Stimulated activated CD8-positive, alpha-beta memory T cell treated with anti-CD3 and anti-CD28 coated beads, Interleukin-7, amount 100 ng/mL, for 48 hours (primary cell): ENCODE measurements around the gene PIF1.
"Not testable (repeated sequence)": the region's sequence is repeated elsewhere in the genome, so short reads cannot be mapped to it uniquely, and the experiment has no call there.

Experiments
- DNase-seq, 2 donors: peaks; one replicate each; pipeline ENCODE4 v3.0.0-alpha.2; 2020; ENCODE audit warnings: low read depth in 1 of 2; ENCODE audit errors: extremely low read depth in 1 of 2

Gene PIF1

GRCh38 chr15:64813075-64813474 is 12.4 kb downstream of the PIF1 start:
- no peak for DNase-seq

GRCh38 chr15:64810497-64811326 is 14.7 kb downstream of the PIF1 start:
- no peak for DNase-seq

- peak in 1 of 2 donors; percentile 44 for DNase-seq
These were observed 15.6 kb downstream of the PIF1 start for GRCh38 chr15:64809649-64810496.

- no peak for DNase-seq
These were observed 16.5 kb downstream of the PIF1 start for GRCh38 chr15:64808785-64809453.

- no peak for DNase-seq
These were observed 17.7 kb downstream of the PIF1 start for GRCh38 chr15:64807751-64808222.

- DNase-seq = no peak
These were observed 18.2 kb downstream of the PIF1 start for GRCh38 chr15:64807051-64807749.

GRCh38 chr15:64806509-64806908 is 18.9 kb downstream of the PIF1 start:
- no peak for DNase-seq

- no peak for DNase-seq
These were observed 20.8 kb downstream of the PIF1 start for GRCh38 chr15:64804619-64805018.

GRCh38 chr15:64803526-64803925 is 21.9 kb downstream of the PIF1 start:
- DNase-seq = no peak

GRCh38 chr15:64800476-64800875 is 25.0 kb downstream of the PIF1 start:
- no peak for DNase-seq

GRCh38 chr15:64798905-64799304 is 26.5 kb downstream of the PIF1 start:
- DNase-seq = not testable (repeated sequence)

- not testable (repeated sequence) for DNase-seq
These were observed 29.5 kb downstream of the PIF1 start for GRCh38 chr15:64795921-64796320.

- not testable (repeated sequence) for DNase-seq
These were observed 30.1 kb downstream of the PIF1 start for GRCh38 chr15:64795299-64795698.

GRCh38 chr15:64792282-64792681 is 33.2 kb downstream of the PIF1 start:
- DNase-seq = no peak

- DNase-seq = no peak
These were observed 34.0 kb downstream of the PIF1 start for GRCh38 chr15:64791401-64791800.

- no peak for DNase-seq
These were observed 41.7 kb downstream of the PIF1 start for GRCh38 chr15:64783796-64784195.

GRCh38 chr15:64782751-64783150 is 42.7 kb downstream of the PIF1 start:
- no peak for DNase-seq

GRCh38 chr15:64781299-64781698 is 44.1 kb downstream of the PIF1 start:
- no peak for DNase-seq

GRCh38 chr15:64780600-64781156 is 44.8 kb downstream of the PIF1 start:
- no peak for DNase-seq

GRCh38 chr15:64779630-64780029 is 45.8 kb downstream of the PIF1 start:
- DNase-seq = no peak
